HepG2 (cell line): ENCODE results near the gene KCNIP3. TPM values are rescaled to one million over a fixed set of nuclear protein-coding genes. Genes with fewer than 3 reads are reported as not detected.

ENCODE experiments used
- ATAC-seq: fragments of 200-7000 bp; cut with Tn5 transposase; 3 replicates; pipeline ENCODE4 v1.9.1; 2020; ENCODE audit warnings: mild to moderate bottlenecking, moderate library complexity
- BruUV-seq: library from RNA; stranded (reverse); fragments of 400-500 nt; replicated peaks from 2 replicates; lab custom pipeline; 2021; lab: Mats Ljungman, UMichigan
- CTCF ChIA-PET: fragments of 300-600 bp; formaldehyde crosslinking; extraction: SDS; loops from one replicate; lab custom pipeline; 2021; ENCODE audit warnings: low total read pairs, inconsistent platforms, low intra/inter-chr PET ratio; lab: Yijun Ruan, JAX
- POLR2A ChIA-PET: fragments of 350-600 bp; sonication (Branson Sonifier 250); formaldehyde crosslinking; loops from one replicate; lab custom pipeline; 2020; ENCODE audit warnings: antibody characterized with exemption, inconsistent platforms; lab: Yijun Ruan, JAX
- DNase-seq: peaks from one replicate; pipeline ENCODE4 v3.0.0-alpha.2; 2015; ENCODE audit warnings: low spot score
- FAIRE-seq: peaks from 3 replicates; lab custom pipeline; 2011; peaks lifted over from hg19 to GRCh38; lab: Jason Lieb, UNC
- H2AFZ ChIP-seq: one replicate; pipeline ENCODE4 v1.6.1; 2011; ENCODE audit warnings: low read length, inconsistent platforms
- H3K27ac ChIP-seq: fragments of 300-600 bp; 3 replicates; pipeline ENCODE4 v1.8.0; 2011; ENCODE audit warnings: mixed run types, mild to moderate bottlenecking, mixed read lengths, low read length, inconsistent platforms; ENCODE audit not compliant: insufficient read depth; ENCODE audit errors: extremely low read length
- H3K27me3 ChIP-seq, 2 experiments: fragments of 200-600 bp in 1 of 2; 2 replicates in 1 of 2; 3 replicates in 1 of 2; pipeline versions ENCODE4 v1.6.0 to v1.8.0; 2011; ENCODE audit warnings: low read length in 2 of 2, mild to moderate bottlenecking in 2 of 2, moderate library complexity in 2 of 2, inconsistent platforms in 1 of 2; ENCODE audit not compliant: insufficient read depth in 2 of 2, control insufficient read depth in 1 of 2
- H3K36me3 ChIP-seq, 2 experiments: fragments of 200-600 bp in 1 of 2; replicated peaks in 1 of 2; 2 replicates in 1 of 2; 3 replicates in 1 of 2; pipeline versions ENCODE4 v1.5.1 to v1.8.0; 2011; ENCODE audit warnings: low read length in 2 of 2, inconsistent platforms in 1 of 2; ENCODE audit not compliant: insufficient read depth in 2 of 2, control insufficient read depth in 1 of 2
- H3K4me1 ChIP-seq: 2 replicates; pipeline ENCODE4 v1.5.1; 2012; ENCODE audit warnings: low read length, inconsistent platforms; ENCODE audit not compliant: insufficient read depth
- H3K4me2 ChIP-seq: 2 replicates; pipeline ENCODE4 v1.6.0; 2011; ENCODE audit warnings: low read depth, low read length, inconsistent platforms
- H3K4me3 ChIP-seq, 3 experiments: fragments of 200-600 bp in 1 of 3; sonication (generic), shearing (Covaris generic) in 1 of 3; replicated peaks in 1 of 3; 2 replicates each; pipeline ENCODE4 v1.5.1; 2011 to 2016; ENCODE audit warnings: low read length in 3 of 3, inconsistent platforms in 2 of 3, low read depth in 2 of 3, mild to moderate bottlenecking in 2 of 3, control low read depth in 1 of 3, mixed read lengths in 1 of 3; ENCODE audit not compliant: insufficient read depth in 1 of 3
- H3K79me2 ChIP-seq: one replicate; pipeline ENCODE4 v1.6.1; 2011; ENCODE audit warnings: low read length, inconsistent platforms; ENCODE audit not compliant: insufficient read depth
- H3K9ac ChIP-seq: 2 replicates; pipeline ENCODE4 v1.6.0; 2011; ENCODE audit warnings: mild to moderate bottlenecking, low read depth, low read length, inconsistent platforms; ENCODE audit not compliant: insufficient read depth
- H3K9me3 ChIP-seq: 2 replicates; pipeline ENCODE4 v1.5.1; 2012; ENCODE audit warnings: mild to moderate bottlenecking, low read length
- H4K20me1 ChIP-seq: 2 replicates; pipeline ENCODE4 v1.6.0; 2011; ENCODE audit warnings: inconsistent platforms, mild to moderate bottlenecking, low read length, moderate library complexity; ENCODE audit not compliant: insufficient read depth
- CERS6 ChIP-seq: sonication (generic); formaldehyde crosslinking; IDR thresholded peaks from 2 replicates; pipeline ENCODE4 v1.5.0; 2020; ENCODE audit warnings: missing genetic modification reagents
- FOSL2 ChIP-seq: sonication (generic); formaldehyde crosslinking; IDR thresholded peaks from 2 replicates; pipeline ENCODE4 v1.4.0; 2020; ENCODE audit warnings: missing genetic modification reagents
- FOXK1 ChIP-seq: sonication (generic); formaldehyde crosslinking; IDR thresholded peaks from 2 replicates; pipeline ENCODE4 v1.4.0; 2020; ENCODE audit warnings: low read depth, missing genetic modification reagents, borderline replicate concordance
- HOXA5 ChIP-seq: sonication (generic); formaldehyde crosslinking; IDR thresholded peaks from 2 replicates; pipeline ENCODE4 v1.4.0; 2020; ENCODE audit warnings: missing genetic modification reagents
- KAT7 ChIP-seq: IDR thresholded peaks from 2 replicates; pipeline ENCODE4 v1.6.1; 2018; ENCODE audit warnings: borderline replicate concordance, missing compliant biosample characterization
- NR2F6 ChIP-seq, 2 experiments: IDR thresholded peaks; 2 replicates each; pipeline ENCODE4 v1.6.1; 2016; ENCODE audit warnings: antibody characterized with exemption in 1 of 2, mild to moderate bottlenecking in 1 of 2
- PITX1 ChIP-seq: sonication (generic); formaldehyde crosslinking; IDR thresholded peaks from 2 replicates; pipeline ENCODE4 v1.5.1; 2020; ENCODE audit warnings: mild to moderate bottlenecking, missing genetic modification reagents
- ZMYM3 ChIP-seq: sonication (generic); formaldehyde crosslinking; IDR thresholded peaks from 2 replicates; pipeline ENCODE4 v1.5.1; 2020; ENCODE audit warnings: mild to moderate bottlenecking, missing genetic modification reagents
- ZNF256 ChIP-seq: sonication (generic); formaldehyde crosslinking; conservative IDR thresholded peaks from 2 replicates; pipeline ENCODE4 v1.4.0; 2020; ENCODE audit warnings: missing genetic modification reagents
- ZNF556 ChIP-seq: sonication (generic); formaldehyde crosslinking; IDR thresholded peaks from 2 replicates; pipeline ENCODE4 v1.4.0; 2020; ENCODE audit warnings: mild to moderate bottlenecking, missing genetic modification reagents, borderline replicate concordance
- ZSCAN25 ChIP-seq: sonication (generic); formaldehyde crosslinking; IDR thresholded peaks from 2 replicates; pipeline ENCODE4 v1.8.0; 2022; ENCODE audit warnings: mild to moderate bottlenecking, missing genetic modification reagents
- WGBS: methylation state at CpG from one replicate; pipeline ENCODE4 v1.1.6; 2017; ENCODE audit warnings: low lambda C conversion rate; 5-methylcytosine and 5-hydroxymethylcytosine counted together
- in situ Hi-C: cut with HindIII; loops from 2 replicates; pipeline ENCODE4 v1.10.0; 2017; ENCODE audit warnings: low pct_unique_long_range_greater_than_20kb; ENCODE audit not compliant: extremely low pct_ligation_motif_present
- intact Hi-C: fragments of 100-400 bp; cut with micrococcal nuclease; formaldehyde crosslinking; loops from one replicate; pipeline ENCODE4 v1.10.0; 2022; ENCODE audit not compliant: unreplicated experiment
- polyA plus RNA-seq, 8 experiments: library from polyadenylated mRNA; depleted of rRNA in 3 of 8; stranded (reverse) in 7 of 8; unstranded in 1 of 8; fragments of >200 nt; fragmentation: Illumina TruSeq in 4 of 8; extraction: Trizol in 4 of 8; gene quantifications; 2 replicates each; pipeline versions ENCODE4 v1.2.1 to v1.2.3, GENCODE V29; 2011 to 2016; ENCODE audit warnings: low read depth in 4 of 8, missing spikeins in 1 of 8, mixed read lengths in 1 of 8; ENCODE audit not compliant: insufficient read depth in 1 of 8
- total RNA-seq, 5 experiments: library from RNA; depleted of rRNA; stranded (reverse); fragments of >200 nt; fragmentation: Illumina TruSeq; extraction: Trizol; gene quantifications; 2 replicates each; pipeline ENCODE4 v1.2.3, GENCODE V29; 2016; ENCODE audit warnings: low read depth in 1 of 5
- TF ChIP-seq, protein P1 (sequence below): IDR thresholded peaks from 2 replicates; pipeline ENCODE4 v1.6.1; 2016; ENCODE audit warnings: control low read depth
- TF ChIP-seq, protein P2 (sequence below), 2 experiments: sonication (generic) in 1 of 2; formaldehyde crosslinking in 1 of 2; IDR thresholded peaks; 2 replicates each; pipeline versions ENCODE4 v1.5.1 to v1.6.1; 2011 to 2020; ENCODE audit warnings: borderline replicate concordance in 1 of 2, low read depth in 1 of 2, low read length in 1 of 2, mild to moderate bottlenecking in 1 of 2, missing genetic modification reagents in 1 of 2, moderate library complexity in 1 of 2

The KCNIP3 gene
- total and polyA plus RNA-seq, 2 of the 13 experiments (the other 11 are each of a cell fraction or from before 2014, with no cell fraction given), result not detected

- 0 out of 2 replicates have a peak, but pooled peaks have one; percentile 13 for TF ChIP-seq ZNF556
- TF ChIP-seq KAT7 (CRISPR knock-in tag), result 0 out of 2 replicates have a peak, but pooled peaks have one; percentile 60
- TF ChIP-seq, protein P1, sequence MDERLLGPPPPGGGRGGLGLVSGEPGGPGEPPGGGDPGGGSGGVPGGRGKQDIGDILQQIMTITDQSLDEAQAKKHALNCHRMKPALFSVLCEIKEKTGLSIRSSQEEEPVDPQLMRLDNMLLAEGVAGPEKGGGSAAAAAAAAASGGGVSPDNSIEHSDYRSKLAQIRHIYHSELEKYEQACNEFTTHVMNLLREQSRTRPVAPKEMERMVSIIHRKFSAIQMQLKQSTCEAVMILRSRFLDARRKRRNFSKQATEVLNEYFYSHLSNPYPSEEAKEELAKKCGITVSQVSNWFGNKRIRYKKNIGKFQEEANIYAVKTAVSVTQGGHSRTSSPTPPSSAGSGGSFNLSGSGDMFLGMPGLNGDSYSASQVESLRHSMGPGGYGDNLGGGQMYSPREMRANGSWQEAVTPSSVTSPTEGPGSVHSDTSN (CRISPR knock-in tag), result 0 out of 2 replicates have a peak, but pooled peaks have one; percentile 7
These were observed 93.8 kb downstream of the KCNIP3 start (continued) for GRCh38 chr2:95390881-95391321.

- Histone ChIP-seq H3K79me2 (no peaks in the 10 kb centered on the region), H3K9me3 (no peaks in the 10 kb centered on the region), H4K20me1 (no peaks in the 10 kb centered on the region), H3K27ac (peak overlapping the region; percentile 60), H3K4me3 (peak overlapping the region in 2 of 3 experiments; percentile 8 to 59; a peak in 3 of 6 replicates), H3K36me3 (no peaks in the 10 kb centered on the region), H3K27me3 (no peaks in the 10 kb centered on the region), H2AFZ (no peak overlapping the region), H3K9ac (peak overlapping the region; percentile 18), H3K4me2 (peak overlapping the region; percentile 79), H3K4me1 (peaks cover 44% of the 10 kb centered on the region)
- 6% methylated on average over 8 of the region's 8 CpGs for WGBS
- ATAC-seq, result peak; percentile 59
- ChIA-PET CTCF (no interaction called here), POLR2A (interaction anchor here (0.9 to 7.7 kb wide), 3 partner anchors 8 to 226 kb away, joined by 5 to 110 read pairs (median 5); partner anchors contain the start of genes FAHD2A and ZNF2)
- no TSS peak for BruUV-seq
- in situ Hi-C loops (no loop called here), intact Hi-C loops (no loop called here)
- DNase-seq, result peak; percentile 53
- peak; percentile 71 for FAIRE-seq
- TF ChIP-seq HOXA5 (CRISPR knock-in tag) (peak; percentile 75; the same call in 1 of the 2 replicates), NR2F6 (IDR thresholded peaks at IDR 0.05) (peak; percentile 71), NR2F6 (CRISPR knock-in tag; IDR thresholded peaks at IDR 0.05) (peak; percentile 52; the same call in 1 of the 2 replicates), ZMYM3 (peak; percentile 9; the same call in 1 of the 2 replicates), ZSCAN25 (CRISPR knock-in tag) (0 out of 2 replicates have a peak, but pooled peaks have one; percentile 37), FOSL2 (0 out of 2 replicates have a peak, but pooled peaks have one; percentile 30), CERS6 (CRISPR knock-in tag) (no peak), ZNF256 (CRISPR knock-in tag) (0 out of 2 replicates have a peak, but pooled peaks have one; percentile 24), PITX1 (peak; percentile 64; the same call in 1 of the 2 replicates), FOXK1 (CRISPR knock-in tag) (no peak)
- TF ChIP-seq, protein P2, sequence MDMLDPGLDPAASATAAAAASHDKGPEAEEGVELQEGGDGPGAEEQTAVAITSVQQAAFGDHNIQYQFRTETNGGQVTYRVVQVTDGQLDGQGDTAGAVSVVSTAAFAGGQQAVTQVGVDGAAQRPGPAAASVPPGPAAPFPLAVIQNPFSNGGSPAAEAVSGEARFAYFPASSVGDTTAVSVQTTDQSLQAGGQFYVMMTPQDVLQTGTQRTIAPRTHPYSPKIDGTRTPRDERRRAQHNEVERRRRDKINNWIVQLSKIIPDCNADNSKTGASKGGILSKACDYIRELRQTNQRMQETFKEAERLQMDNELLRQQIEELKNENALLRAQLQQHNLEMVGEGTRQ (IDR thresholded peaks at IDR 0.05; ENCODE audit: low read depth, low read length), result peak; percentile 43
- TF ChIP-seq, protein P2 (CRISPR knock-in tag; IDR thresholded peaks at IDR 0.05; ENCODE audit: borderline replicate concordance), result peak; percentile 39; the same call in 1 of the 2 replicates
These were observed 94.6 kb downstream of the KCNIP3 start for GRCh38 chr2:95391641-95392310.
